GM19452 (cell line): ENCODE data around the gene NOG.

Experiments used
- ATAC-seq: cut with Tn5 transposase; IDR thresholded peaks from one replicate; pipeline ENCODE4 v1.9.1; 2021; ENCODE audit not compliant: unreplicated experiment

Gene NOG

GRCh38 chr17:56593646-56594319 is at the start of gene NOG:
NOG (plus strand) TSS chr17:56593699; CDS start chr17:56594224, 525 bp downstream.
- ATAC-seq, result no peak

- ATAC-seq, result no peak
These were observed 48.4 kb upstream of the NOG start for GRCh38 chr17:56545106-56545505.

DNA sequence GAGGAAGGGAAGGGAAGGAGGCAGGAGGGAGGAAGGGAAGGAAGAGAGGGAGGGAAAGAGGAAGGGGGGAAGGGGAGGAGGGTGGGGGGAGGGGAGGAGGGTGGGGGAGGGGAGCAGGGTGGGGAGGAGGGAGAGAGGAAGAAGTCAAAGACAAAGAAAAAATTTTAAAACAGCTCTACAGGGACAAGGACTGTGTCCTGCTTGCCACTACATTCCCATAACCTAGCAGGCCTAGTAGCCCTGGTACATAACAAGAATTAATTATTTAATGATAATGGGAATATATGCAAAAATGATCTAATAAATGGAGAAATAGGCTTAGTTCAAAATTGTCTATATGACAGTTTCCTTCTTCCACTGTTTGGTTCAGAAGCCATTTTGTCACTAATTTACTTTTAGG is 47.6 kb upstream of the NOG start:
- no peak for ATAC-seq

- no peak for ATAC-seq
These were observed 44.8 kb upstream of the NOG start for GRCh38 chr17:56548661-56549060.

- ATAC-seq, result no peak
These were observed 44.0 kb upstream of the NOG start for GRCh38 chr17:56549501-56549900.

GRCh38 chr17:56557682-56558081 is 35.8 kb upstream of the NOG start:
- no peak for ATAC-seq

GRCh38 chr17:56558088-56558487 is 35.4 kb upstream of the NOG start:
- ATAC-seq, result no peak

DNA sequence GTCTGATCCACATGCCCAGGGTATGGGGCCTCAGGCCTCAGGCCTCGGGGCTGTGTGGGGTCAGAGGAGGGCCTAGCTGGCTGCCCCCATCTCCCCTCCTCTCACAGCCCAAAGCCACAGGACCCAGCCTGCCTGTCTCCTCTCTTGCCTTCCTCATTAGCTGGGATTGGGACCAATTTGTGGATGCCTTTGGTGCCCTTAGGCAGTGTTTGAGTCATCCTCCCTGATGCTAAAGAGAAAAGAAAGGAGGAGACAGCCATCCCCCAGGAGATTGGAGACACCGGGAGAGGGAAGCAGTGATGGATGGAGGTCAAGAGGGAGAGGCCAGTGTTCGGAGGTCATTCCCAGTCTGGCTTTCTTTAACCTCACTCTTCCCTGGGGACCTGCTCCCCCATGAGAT is 23.3 kb upstream of the NOG start:
- ATAC-seq, result no peak

GRCh38 chr17:56571456-56571855 is 22.0 kb upstream of the NOG start:
- ATAC-seq, result no peak

DNA sequence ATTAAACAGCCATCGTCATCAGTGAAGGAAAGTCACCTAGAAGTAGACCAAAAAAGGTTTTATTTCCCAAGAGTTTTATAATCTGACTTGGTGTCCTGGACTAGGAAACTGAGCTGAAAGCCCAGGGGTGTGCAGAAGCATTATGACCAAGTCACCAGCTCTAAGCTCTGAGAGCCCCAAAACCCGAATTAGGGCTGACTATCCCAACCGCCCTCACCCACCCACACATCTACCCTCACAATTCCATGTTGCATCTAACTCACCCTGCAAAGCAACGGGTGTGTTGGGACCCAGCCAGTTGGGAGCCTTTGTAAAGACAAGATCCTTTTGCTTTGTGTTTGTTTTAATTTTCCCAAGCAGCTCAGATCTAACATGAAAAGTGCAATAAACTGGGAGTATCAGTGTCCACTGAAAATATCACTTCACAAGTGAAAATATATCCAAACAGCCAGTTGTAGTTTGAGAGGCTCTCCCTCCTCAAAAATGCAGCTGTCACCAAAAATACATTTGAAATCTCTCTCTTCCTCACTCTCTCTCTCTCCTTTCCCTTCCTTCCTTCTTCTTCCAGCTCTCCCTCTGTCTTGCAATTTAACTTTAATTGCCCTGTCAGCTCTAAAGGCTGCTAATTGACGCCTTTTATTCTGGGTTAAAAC is 16.2 kb upstream of the NOG start:
- no peak for ATAC-seq

GRCh38 chr17:56577843-56578204 is 15.7 kb upstream of the NOG start:
- no peak for ATAC-seq

- ATAC-seq, result no peak
These were observed 11.6 kb upstream of the NOG start for GRCh38 chr17:56581635-56582627.

- no peak for ATAC-seq
These were observed 9.7 kb upstream of the NOG start for GRCh38 chr17:56583772-56584171.

- ATAC-seq, result no peak
These were observed 6.2 kb upstream of the NOG start for GRCh38 chr17:56587298-56587697.

- peak; percentile 71 for ATAC-seq
These were observed 913 bp upstream of the NOG start for GRCh38 chr17:56592487-56593085.

- ATAC-seq, result no peak
These were observed 333 bp upstream of the NOG start for GRCh38 chr17:56593086-56593645.

DNA sequence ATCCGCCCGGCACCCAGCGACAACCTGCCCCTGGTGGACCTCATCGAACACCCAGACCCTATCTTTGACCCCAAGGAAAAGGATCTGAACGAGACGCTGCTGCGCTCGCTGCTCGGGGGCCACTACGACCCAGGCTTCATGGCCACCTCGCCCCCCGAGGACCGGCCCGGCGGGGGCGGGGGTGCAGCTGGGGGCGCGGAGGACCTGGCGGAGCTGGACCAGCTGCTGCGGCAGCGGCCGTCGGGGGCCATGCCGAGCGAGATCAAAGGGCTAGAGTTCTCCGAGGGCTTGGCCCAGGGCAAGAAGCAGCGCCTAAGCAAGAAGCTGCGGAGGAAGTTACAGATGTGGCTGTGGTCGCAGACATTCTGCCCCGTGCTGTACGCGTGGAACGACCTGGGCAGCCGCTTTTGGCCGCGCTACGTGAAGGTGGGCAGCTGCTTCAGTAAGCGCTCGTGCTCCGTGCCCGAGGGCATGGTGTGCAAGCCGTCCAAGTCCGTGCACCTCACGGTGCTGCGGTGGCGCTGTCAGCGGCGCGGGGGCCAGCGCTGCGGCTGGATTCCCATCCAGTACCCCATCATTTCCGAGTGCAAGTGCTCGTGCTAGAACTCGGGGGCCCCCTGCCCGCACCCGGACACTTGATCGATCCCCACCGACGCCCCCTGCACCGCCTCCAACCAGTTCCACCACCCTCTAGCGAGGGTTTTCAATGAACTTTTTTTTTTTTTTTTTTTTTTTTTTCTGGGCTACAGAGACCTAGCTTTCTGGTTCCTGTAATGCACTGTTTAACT is 1.0 kb downstream of the NOG start:
- no peak for ATAC-seq

DNA sequence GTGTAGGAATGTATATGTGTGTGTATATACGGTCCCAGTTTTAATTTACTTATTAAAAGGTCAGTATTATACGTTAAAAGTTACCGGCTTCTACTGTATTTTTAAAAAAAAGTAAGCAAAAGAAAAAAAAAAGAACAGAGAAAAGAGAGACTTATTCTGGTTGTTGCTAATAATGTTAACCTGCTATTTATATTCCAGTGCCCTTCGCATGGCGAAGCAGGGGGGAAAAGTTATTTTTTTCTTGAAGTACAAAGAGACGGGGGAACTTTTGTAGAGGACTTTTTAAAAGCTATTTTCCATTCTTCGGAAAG is 1.6 kb downstream of the NOG start:
- ATAC-seq, result no peak

DNA sequence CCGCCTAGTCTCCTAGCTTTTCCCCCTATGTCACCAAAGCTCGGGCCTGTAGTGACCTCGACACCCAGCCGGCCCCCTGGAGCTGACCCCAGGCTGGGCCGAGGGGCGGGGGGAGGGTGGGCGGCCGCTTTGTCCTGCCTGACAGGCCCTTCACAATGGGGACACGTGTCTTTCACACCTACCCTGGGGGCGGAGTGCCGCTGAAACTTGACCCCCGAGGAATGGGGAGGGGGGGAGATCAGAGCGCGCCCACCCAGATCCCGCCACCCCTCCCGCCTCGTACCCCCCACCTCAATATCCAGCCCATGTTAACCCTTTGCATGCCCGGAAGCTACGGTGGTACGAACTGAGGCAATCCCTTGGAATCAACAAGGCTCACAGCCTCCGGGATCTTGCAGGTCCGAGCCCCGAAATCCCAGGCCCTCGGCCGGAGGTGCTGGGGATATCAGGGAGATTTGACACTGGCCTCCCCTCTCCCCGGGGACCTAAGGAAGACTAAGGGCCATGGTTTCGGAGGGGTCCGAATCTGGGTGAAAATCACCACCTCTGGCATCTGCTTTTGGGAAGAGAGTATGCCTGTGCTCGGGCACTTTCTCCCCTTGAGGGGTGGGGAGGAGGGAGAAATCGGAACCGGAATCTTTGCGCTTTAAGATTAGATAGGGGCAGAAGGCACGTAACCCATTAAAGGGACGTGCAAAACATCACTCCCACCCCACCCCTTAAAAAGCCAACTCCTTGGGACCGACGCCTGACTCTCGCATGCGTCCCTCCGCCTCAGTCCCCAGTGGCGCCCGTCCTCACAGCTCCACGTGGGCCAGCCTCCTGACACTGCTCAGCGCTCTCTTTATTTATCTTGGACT is 2.6 kb downstream of the NOG start:
- ATAC-seq, result no peak
